Germinal center (tissue), 1 donor: ENCODE measurements around the gene RBBP7.

Source experiments
- DNase-seq: peaks from one replicate; pipeline ENCODE4 v3.0.0; 2012; ENCODE audit warnings: mixed read lengths, low spot score

Gene RBBP7

GRCh38 chrX:16870095-16870861 lies at the start of gene RBBP7:
Gene RBBP7, minus strand, starts transcription at chrX:16870362. Its CDS starts 309 bp downstream, at chrX:16870053.
- DNase-seq: peak; percentile 90

DNA sequence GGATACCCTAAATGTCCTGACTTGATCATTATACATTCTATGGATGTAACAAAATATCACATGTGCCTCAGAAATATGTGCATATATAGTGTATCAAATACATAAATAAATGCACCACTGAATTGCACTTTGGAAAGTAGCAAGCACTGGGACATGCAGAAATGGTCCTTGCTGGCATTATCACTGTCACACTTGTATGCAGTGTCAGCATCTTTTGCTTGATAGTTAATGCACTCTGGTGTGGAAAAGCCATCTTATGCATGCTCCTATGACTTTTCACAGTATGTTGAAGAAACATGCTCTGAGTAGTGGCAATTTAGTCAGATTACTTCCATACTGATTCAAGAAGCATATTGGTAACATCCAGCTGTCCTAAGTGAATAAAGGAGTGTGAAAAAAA lies 48.8 kb upstream of the RBBP7 start:
- DNase-seq: no peak

DNA sequence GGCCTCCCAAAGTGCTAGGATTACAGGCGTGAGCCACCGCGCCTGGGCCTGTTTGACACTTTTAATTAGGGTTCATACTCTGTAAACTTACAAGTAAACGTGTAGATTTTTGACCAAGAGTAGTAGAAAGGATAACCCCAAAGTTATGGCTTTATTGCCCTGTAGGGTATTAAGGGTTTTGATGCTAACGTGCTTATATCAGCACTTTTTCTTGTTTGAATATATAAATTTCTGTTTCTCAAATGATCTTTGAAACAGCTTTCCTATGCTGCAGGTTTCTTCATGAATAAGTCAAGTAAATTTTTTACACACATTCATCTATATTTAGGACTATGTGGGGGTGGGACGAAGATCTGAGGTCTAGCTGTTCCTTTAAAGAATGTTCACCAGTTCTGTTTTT lies 47.0 kb upstream of the RBBP7 start:
- DNase-seq: no peak

GRCh38 chrX:16916561-16916960 lies 46.4 kb upstream of the RBBP7 start:
- DNase-seq: no peak

- no peak for DNase-seq
These were observed 43.9 kb upstream of the RBBP7 start for GRCh38 chrX:16914058-16914457.

- no peak for DNase-seq
These were observed 40.2 kb upstream of the RBBP7 start for GRCh38 chrX:16910376-16910775.

- no peak for DNase-seq
These were observed 33.3 kb upstream of the RBBP7 start for GRCh38 chrX:16903274-16904022.

DNA sequence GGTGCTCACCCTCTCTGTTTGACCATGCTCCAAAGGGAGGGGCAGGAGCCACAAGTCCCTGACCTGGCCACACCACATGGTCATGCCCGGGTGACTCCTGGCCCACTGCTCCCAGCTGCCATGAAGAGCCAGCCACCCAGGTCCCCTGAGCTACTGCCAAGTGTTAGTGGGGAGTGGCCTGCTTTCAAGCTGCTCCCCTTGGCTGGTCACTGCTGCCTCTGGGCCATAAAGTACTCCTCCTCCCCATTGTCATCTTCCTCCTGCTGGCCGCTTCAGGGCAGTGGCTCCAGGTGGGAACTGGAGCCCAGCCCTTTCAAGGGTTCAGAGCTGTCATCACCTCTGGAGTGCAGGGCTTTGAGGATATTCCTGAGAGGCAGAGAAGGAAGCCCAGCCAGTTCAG lies 27.3 kb upstream of the RBBP7 start:
- no peak for DNase-seq

- DNase-seq: peak; percentile 62
These were observed 22.6 kb upstream of the RBBP7 start for GRCh38 chrX:16892504-16893362.

DNA sequence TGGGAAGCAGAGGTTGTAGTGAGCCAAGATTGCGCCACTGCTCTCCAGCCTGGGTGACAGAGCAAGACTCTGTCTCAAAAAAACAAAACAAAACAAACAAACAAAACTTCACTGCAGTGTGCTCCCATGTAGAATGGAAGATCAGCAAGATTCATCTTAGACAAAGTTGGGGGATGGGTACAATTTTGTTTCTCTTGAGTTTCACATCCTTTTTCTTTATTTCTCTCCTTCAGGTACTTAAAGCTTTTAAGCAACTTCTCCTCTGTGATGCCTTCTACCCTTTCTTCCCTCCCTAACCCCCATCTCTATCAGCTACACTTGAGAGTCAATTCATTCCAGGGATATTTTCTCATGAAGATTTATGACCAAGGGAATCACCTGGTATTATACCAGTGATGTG lies 15.5 kb upstream of the RBBP7 start:
- DNase-seq: peak; percentile 12

DNA sequence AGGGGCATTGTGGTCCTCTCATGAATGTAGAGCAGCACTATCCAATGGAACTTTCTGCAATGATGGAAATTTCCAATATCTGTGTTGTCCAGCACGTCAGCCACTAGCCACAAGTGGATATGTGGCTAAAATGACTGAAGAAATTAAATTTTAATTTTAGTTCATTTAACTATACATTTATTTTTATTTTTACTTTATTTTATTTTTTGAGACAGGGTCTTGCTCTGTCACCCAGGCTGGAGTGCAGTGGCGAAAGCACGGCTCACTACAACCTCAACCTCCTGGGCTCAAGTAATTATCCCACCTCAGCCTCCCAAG lies 13.3 kb upstream of the RBBP7 start:
- no peak for DNase-seq

GRCh38 chrX:16882702-16883486 lies 12.7 kb upstream of the RBBP7 start:
- peak; percentile 63 for DNase-seq

- peak; percentile 21 for DNase-seq
These were observed 12.0 kb upstream of the RBBP7 start for GRCh38 chrX:16882169-16882568.

GRCh38 chrX:16876696-16877095 lies 6.5 kb upstream of the RBBP7 start:
- DNase-seq: no peak

DNA sequence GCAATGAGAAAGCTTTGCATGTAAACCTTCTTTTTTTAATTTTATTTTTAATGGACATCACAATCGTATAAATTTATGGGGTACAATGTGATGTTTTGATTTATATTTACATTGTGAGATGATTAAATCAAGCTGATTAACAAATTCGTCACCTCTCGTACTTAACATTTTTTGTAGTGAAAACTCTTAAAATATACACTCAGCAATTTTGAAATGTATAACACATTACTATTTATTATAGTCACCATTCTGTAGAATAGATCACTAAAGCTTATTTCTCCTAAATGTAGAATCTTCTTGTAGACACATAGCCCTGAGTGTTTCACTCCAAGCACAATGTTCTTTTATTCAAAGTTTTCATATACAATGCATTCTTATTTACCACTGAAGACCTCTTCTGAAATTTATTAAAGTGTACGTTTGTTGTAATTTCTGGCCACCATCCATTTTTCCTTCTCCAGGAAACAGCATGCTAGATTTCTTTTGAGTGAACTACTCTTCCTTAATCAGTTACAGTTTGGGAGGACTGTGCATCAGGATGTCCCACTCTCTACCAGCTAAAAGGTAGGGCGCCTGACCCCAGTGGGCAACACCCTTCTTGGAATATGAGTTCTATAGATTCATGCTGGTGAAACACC lies 4.4 kb upstream of the RBBP7 start:
- no peak for DNase-seq

- peak; percentile 5 for DNase-seq
These were observed 2.9 kb upstream of the RBBP7 start for GRCh38 chrX:16873106-16873505.

DNA sequence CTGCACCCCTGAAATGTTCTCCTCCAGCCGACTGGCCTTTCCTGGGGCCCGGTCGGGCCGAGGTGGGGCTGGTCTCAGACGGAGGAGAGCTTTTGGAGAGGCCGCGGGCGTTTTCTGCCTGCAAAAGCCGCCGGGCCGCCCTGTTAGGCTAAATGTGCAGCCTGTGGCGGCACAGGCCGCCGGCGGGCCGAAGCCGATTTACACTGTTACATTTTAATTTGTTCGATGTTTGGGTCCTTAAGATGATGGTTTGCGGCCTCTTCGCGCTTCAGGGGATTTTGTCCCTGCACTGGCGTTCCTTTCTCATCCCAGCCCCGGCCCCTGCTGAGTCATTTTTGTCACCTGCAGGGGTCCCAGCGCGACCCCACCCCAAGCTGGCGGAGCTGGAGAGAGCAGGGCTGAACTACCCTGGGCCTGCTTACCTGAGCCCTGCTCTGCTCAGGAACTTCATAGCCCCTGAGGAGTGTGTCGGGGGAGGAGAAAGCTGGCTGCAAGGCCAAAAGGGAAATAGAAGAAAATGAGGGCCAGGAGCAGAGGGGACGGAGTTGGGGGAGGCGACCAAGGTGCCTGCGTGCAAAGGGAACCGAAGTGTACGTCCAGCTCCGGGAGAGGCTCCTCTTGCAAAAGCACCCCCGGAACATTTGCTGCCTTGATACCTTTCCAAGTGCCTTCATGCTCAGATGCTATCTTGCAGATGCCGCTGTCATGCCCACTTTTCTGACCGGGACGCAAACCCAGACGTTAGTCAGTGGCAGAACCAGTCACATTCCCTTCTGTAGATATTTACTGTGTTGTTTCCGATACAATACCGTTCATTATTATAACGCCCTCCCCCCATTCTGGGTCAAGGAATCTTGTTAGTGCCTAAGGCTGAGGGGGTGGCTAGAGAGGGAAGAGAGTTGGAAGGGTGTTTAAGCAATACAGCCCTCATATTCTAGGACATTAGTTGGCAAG lies 977 bp upstream of the RBBP7 start:
- peak; percentile 3 for DNase-seq

GRCh38 chrX:16869393-16870094 lies 618 bp downstream of the RBBP7 start:
- peak; percentile 30 for DNase-seq

DNA sequence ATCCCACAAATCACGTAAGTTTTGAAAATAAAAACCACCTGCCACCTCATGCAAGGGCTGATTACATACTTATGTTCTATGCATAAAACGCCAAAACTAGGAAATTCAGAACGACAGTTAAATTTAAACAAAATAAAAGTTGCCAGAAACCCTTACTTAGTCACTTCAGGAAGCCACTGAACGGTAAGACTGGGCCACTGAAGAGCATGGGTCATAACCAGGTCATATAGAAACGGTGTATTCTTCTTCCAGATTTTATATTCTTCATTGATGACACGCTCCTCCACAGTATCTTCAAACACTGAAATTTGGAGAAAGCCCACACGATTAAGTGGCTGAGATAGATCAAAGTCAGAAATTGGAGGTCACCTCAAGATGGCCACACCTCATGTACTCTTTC lies 1.2 kb downstream of the RBBP7 start:
- no peak for DNase-seq

- DNase-seq: no peak
These were observed 2.2 kb downstream of the RBBP7 start for GRCh38 chrX:16867947-16868346.
